Measurements from ENCODE around the gene YWHAQ.

The YWHAQ gene

DNA sequence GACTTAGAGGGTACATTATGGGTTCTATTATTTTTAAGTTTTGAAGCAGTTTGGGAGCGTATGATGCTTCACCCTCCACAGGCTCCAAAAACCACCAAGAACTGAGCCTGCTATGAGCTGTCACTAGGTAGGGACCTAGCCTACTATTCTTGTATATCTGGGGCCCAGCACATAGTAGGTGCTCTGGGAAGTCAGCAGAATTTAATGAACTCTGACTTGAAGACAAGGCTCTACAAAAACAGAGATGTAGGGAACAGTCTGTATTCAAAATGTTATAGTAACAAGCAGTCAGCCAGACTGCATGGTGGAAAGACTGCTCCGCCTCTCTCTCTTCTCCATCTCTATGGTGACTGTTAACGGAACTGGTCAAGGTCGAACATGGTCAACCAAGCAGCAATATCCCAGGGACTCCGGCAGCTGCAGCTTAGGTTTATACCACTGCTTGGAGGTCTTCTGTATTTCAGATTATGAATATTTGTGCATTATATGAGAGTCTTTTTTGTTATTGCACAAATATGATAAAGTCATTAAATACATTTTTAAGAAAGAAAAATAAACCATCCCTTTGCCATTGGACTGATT lies 22.2 kb upstream of the YWHAQ start:
- no peak for TF ChIP-seq RARB (CRISPR knock-in tag; IDR thresholded peaks at IDR 0.05)
- TF ChIP-seq, protein P1, sequence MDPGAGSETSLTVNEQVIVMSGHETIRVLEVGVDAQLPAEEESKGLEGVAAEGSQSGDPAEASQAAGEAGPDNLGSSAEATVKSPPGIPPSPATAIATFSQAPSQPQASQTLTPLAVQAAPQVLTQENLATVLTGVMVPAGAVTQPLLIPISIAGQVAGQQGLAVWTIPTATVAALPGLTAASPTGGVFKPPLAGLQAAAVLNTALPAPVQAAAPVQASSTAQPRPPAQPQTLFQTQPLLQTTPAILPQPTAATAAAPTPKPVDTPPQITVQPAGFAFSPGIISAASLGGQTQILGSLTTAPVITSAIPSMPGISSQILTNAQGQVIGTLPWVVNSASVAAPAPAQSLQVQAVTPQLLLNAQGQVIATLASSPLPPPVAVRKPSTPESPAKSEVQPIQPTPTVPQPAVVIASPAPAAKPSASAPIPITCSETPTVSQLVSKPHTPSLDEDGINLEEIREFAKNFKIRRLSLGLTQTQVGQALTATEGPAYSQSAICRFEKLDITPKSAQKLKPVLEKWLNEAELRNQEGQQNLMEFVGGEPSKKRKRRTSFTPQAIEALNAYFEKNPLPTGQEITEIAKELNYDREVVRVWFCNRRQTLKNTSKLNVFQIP (CRISPR knock-in tag; IDR thresholded peaks at IDR 0.05; ENCODE audit: borderline replicate concordance, low read depth), result no peak
- no peak for TF ChIP-seq ZFP30 (CRISPR knock-in tag; IDR thresholded peaks at IDR 0.05)
- no peak for TF ChIP-seq ZNF70 (CRISPR knock-in tag; IDR thresholded peaks at IDR 0.05)
- TF ChIP-seq, protein P2, sequence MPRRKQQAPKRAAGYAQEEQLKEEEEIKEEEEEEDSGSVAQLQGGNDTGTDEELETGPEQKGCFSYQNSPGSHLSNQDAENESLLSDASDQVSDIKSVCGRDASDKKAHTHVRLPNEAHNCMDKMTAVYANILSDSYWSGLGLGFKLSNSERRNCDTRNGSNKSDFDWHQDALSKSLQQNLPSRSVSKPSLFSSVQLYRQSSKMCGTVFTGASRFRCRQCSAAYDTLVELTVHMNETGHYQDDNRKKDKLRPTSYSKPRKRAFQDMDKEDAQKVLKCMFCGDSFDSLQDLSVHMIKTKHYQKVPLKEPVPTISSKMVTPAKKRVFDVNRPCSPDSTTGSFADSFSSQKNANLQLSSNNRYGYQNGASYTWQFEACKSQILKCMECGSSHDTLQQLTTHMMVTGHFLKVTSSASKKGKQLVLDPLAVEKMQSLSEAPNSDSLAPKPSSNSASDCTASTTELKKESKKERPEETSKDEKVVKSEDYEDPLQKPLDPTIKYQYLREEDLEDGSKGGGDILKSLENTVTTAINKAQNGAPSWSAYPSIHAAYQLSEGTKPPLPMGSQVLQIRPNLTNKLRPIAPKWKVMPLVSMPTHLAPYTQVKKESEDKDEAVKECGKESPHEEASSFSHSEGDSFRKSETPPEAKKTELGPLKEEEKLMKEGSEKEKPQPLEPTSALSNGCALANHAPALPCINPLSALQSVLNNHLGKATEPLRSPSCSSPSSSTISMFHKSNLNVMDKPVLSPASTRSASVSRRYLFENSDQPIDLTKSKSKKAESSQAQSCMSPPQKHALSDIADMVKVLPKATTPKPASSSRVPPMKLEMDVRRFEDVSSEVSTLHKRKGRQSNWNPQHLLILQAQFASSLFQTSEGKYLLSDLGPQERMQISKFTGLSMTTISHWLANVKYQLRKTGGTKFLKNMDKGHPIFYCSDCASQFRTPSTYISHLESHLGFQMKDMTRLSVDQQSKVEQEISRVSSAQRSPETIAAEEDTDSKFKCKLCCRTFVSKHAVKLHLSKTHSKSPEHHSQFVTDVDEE (CRISPR knock-in tag; IDR thresholded peaks at IDR 0.05), result no peak
- TF ChIP-seq ZC3H10 (CRISPR knock-in tag; IDR thresholded peaks at IDR 0.05), result no peak
- no peak for TF ChIP-seq ZFP3 (CRISPR knock-in tag; IDR thresholded peaks at IDR 0.05)
- TF ChIP-seq, protein P3, sequence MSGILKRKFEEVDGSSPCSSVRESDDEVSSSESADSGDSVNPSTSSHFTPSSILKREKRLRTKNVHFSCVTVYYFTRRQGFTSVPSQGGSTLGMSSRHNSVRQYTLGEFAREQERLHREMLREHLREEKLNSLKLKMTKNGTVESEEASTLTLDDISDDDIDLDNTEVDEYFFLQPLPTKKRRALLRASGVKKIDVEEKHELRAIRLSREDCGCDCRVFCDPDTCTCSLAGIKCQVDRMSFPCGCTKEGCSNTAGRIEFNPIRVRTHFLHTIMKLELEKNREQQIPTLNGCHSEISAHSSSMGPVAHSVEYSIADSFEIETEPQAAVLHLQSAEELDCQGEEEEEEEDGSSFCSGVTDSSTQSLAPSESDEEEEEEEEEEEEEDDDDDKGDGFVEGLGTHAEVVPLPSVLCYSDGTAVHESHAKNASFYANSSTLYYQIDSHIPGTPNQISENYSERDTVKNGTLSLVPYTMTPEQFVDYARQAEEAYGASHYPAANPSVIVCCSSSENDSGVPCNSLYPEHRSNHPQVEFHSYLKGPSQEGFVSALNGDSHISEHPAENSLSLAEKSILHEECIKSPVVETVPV (CRISPR knock-in tag; IDR thresholded peaks at IDR 0.05), result no peak
- no peak for TF ChIP-seq TOX (CRISPR knock-in tag; IDR thresholded peaks at IDR 0.05; ENCODE audit: borderline replicate concordance)

DNA sequence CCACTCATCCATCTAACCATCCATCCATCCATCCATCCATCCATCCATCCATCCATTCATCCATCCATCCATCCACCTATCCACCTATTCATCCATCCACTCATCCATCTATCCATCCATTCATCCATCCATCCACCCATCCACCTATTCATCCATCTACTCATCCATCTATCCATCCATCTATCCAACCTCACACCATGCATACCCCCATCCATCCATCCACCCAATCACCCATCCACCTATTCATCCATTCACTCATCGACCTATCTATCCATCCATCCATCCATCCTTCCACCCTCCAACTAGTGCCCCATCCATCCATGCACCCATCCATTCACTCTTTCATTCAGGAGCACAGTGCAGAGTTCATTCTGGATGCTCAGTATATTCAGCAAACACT lies 21.5 kb upstream of the YWHAQ start:
- no peak for TF ChIP-seq ZC3H10 (CRISPR knock-in tag; IDR thresholded peaks at IDR 0.05)
- no peak for TF ChIP-seq OSR1 (CRISPR knock-in tag; IDR thresholded peaks at IDR 0.05)
- TF ChIP-seq ZNF70 (CRISPR knock-in tag; IDR thresholded peaks at IDR 0.05), result no peak
- no peak for TF ChIP-seq TCF4 (CRISPR knock-in tag; IDR thresholded peaks at IDR 0.05; ENCODE audit: borderline replicate concordance)
- TF ChIP-seq RARB (CRISPR knock-in tag; IDR thresholded peaks at IDR 0.05), result no peak
- no peak for TF ChIP-seq SNAI2 (CRISPR knock-in tag; IDR thresholded peaks at IDR 0.05)
- no peak for TF ChIP-seq ARNTL (CRISPR knock-in tag; IDR thresholded peaks at IDR 0.05; ENCODE audit: borderline replicate concordance, low read depth)
- TF ChIP-seq, protein P4, sequence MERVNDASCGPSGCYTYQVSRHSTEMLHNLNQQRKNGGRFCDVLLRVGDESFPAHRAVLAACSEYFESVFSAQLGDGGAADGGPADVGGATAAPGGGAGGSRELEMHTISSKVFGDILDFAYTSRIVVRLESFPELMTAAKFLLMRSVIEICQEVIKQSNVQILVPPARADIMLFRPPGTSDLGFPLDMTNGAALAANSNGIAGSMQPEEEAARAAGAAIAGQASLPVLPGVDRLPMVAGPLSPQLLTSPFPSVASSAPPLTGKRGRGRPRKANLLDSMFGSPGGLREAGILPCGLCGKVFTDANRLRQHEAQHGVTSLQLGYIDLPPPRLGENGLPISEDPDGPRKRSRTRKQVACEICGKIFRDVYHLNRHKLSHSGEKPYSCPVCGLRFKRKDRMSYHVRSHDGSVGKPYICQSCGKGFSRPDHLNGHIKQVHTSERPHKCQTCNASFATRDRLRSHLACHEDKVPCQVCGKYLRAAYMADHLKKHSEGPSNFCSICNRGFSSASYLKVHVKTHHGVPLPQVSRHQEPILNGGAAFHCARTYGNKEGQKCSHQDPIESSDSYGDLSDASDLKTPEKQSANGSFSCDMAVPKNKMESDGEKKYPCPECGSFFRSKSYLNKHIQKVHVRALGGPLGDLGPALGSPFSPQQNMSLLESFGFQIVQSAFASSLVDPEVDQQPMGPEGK (CRISPR knock-in tag; IDR thresholded peaks at IDR 0.05; ENCODE audit: borderline replicate concordance), result no peak
- no peak for TF ChIP-seq ESRRG (CRISPR knock-in tag; IDR thresholded peaks at IDR 0.05)
- TF ChIP-seq, protein P5, sequence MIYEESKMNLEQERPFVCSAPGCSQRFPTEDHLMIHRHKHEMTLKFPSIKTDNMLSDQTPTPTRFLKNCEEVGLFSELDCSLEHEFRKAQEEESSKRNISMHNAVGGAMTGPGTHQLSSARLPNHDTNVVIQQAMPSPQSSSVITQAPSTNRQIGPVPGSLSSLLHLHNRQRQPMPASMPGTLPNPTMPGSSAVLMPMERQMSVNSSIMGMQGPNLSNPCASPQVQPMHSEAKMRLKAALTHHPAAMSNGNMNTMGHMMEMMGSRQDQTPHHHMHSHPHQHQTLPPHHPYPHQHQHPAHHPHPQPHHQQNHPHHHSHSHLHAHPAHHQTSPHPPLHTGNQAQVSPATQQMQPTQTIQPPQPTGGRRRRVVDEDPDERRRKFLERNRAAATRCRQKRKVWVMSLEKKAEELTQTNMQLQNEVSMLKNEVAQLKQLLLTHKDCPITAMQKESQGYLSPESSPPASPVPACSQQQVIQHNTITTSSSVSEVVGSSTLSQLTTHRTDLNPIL (CRISPR knock-in tag; IDR thresholded peaks at IDR 0.05; ENCODE audit: low read depth), result no peak
- no peak for TF ChIP-seq PPARA (CRISPR knock-in tag; IDR thresholded peaks at IDR 0.05; ENCODE audit: borderline replicate concordance)
- TF ChIP-seq ZNF565 (CRISPR knock-in tag; conservative IDR thresholded peaks at IDR 0.05; ENCODE audit: low read depth), result no peak
- no peak for TF ChIP-seq ZFP30 (CRISPR knock-in tag; IDR thresholded peaks at IDR 0.05)
- TF ChIP-seq ZNF8 (CRISPR knock-in tag; IDR thresholded peaks at IDR 0.05), result no peak
- TF ChIP-seq, protein P2 (CRISPR knock-in tag; IDR thresholded peaks at IDR 0.05), result no peak
- TF ChIP-seq, protein P3 (CRISPR knock-in tag; IDR thresholded peaks at IDR 0.05), result no peak
- no peak for TF ChIP-seq BACH2 (CRISPR knock-in tag; IDR thresholded peaks at IDR 0.05; ENCODE audit: borderline replicate concordance)
- no peak for TF ChIP-seq CSDC2 (CRISPR knock-in tag; IDR thresholded peaks at IDR 0.05)
- TF ChIP-seq, protein P1 (CRISPR knock-in tag; IDR thresholded peaks at IDR 0.05; ENCODE audit: borderline replicate concordance, low read depth), result no peak
- TF ChIP-seq GLIS3 (CRISPR knock-in tag; IDR thresholded peaks at IDR 0.05), result no peak
- ATAC-seq, result no peak

More for the DNA sequence above, 22.2 kb upstream of the YWHAQ start:
- no peak for ATAC-seq

Data from SK-N-SH treated with all-trans-retinoic acid at 6 μM for 48 hours (cell line).